NOMO-1 treated with DMSO at 0.1 percent for 48 hours (cell line): ENCODE measurements around the gene TTBK2.
"Not testable (repeated sequence)": the region's sequence is repeated elsewhere in the genome, so short reads cannot be mapped to it uniquely, and the experiment has no call there.

Experiments
- DNase-seq: peaks from one replicate; lab custom pipeline; 2025; ENCODE audit not compliant: unreplicated experiment; lab: John Stamatoyannopoulos, UW

TTBK2 gene

GRCh38 chr15:42766109-42766508, 154.5 kb downstream of the TTBK2 start:
- not testable (repeated sequence) for DNase-seq

GRCh38 chr15:42764154-42764731, 156.3 kb downstream of the TTBK2 start:
- DNase-seq: not testable (repeated sequence)

- not testable (repeated sequence) for DNase-seq
Observed at GRCh38 chr15:42761813-42762212, 158.8 kb downstream of the TTBK2 start.

DNA sequence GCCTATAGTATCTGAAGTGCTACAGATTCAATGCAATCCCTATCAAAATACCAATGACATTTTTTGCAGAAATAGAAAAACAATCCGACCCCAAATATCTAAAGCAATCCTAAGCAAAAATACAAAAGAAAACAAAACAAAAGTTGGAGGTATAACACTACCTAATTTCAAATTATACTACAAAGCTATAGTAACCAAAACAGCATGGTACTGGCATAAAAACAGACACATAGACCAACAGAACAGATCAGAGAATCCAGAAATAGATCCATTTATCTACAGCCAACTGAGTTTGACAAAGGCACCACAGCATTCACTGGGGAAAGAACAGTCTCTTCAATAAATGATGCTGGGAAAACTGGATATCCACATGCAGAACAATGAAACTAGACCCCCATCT, 159.8 kb downstream of the TTBK2 start:
- DNase-seq: no peak

DNA sequence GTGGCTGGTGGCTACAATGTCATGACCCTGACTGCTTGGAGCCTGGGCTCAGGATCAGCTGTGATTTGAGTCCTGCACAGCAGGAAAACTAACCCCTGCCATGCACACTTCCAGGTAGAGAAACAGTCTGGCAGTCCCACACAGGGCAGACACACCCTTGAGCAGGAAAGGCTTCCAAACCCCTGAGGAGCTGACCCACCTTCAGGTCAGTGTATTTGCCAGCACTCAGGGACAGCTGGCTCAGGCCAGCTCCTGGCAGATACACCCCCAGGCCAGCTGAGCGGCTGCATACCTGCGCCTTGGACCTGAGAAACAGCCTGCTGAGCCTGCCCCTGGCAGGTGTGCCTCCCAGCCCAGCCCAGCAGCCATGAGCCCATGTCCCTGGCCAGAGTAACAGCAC, 161.5 kb downstream of the TTBK2 start:
- no peak for DNase-seq

- no peak for DNase-seq
Observed at GRCh38 chr15:42750306-42750705, 170.3 kb downstream of the TTBK2 start.

- no peak for DNase-seq
Observed at GRCh38 chr15:42749266-42749665, 171.3 kb downstream of the TTBK2 start.

DNA sequence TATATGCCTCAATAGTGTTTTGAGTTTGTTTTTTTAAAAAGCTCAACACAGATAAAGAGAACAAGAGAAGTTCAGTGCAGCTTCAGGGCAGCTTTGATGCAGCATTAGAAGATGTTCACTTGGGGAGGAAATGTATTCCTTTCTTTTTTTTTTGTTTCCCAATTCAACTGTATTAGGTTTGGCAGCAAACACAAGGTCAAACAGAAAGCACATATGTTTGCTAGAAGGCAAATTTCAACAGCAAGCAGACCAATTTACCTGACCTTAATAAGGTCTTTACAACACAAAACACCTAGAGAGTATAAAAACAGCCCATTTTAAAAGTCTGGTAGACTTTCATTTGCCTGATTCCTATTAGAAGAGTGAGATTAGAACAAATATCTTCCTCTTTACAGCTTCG, 176.4 kb downstream of the TTBK2 start:
- DNase-seq: no peak

DNA sequence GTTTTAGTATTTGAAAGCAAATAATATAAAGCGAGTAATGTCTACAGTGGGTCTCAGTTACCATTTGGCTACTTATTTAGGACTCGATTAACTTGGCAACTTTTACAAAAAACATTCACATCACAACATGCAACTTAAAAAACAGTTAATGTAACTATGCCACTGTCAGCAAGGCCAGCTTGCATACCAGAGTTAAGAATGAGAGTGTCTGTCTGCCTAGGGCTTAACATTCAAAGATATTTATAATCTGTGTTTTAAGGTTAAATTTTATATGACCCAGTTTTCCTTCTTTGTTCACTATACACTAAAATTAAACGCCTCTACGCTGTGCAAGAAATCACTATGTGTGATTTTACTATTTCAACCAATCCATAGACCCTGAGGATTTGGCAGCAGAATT, 178.4 kb downstream of the TTBK2 start:
- DNase-seq: no peak

DNA sequence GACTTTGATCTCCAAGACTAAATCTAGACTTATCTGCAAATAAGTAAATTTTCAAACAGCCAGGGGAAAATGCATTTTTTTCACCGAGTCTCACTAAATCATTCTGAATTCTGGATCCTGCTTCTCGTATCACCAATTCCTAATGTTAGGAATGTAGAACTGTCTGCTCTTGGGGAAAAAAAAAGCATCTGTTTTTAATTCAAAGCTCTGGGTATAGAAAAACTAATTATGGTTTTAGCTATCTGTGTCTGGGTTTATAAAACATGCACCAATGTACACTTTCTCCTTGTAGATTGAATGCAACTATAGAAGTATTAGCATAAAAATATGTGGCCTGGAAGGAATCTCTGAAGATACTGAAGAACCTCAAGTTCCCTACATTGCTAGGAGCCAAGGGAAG, 178.9 kb downstream of the TTBK2 start:
- DNase-seq: no peak

DNA sequence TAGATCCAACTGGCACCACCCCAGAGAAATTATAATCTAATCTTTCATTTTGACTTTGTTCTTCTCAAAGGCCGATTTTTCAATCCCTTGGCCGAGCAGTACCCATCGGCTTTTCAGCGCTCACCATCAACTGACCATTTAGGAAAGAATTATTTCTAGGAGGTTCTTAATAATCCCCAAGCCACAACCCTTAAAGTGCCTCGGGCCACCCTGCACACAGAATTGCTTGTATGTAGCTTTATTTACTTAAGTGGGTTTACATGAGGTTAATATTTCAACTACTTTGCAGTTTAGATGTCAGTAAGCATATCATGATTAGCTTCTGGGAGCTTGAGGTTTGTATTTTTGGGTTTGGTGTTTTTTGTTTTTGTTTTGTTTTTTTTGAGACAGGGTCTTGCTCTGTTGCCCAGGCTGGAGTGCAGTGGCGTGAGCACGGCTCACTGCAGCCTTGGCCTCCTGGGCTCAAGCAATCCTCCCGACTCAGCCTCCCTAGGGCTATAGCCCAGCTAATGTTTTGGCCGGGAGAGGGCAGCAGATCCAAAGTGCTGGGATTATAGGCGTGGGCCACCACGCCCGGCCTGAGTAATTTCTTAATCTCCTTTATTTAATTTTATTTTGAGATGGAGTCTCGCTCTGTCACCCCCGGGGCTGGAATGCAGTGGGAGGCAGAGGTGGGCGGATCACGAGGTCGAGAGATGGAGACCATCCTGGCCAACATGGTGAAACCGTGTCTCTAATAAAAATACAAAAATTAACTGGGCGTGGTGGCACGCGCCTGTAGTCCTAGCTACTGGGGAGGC, 182.8 kb downstream of the TTBK2 start:
- DNase-seq: peak; percentile 19

- peak; percentile 81 for DNase-seq
Observed at GRCh38 chr15:42736793-42737528, 183.6 kb downstream of the TTBK2 start, which contains the start of gene CDAN1. CDAN1 (minus strand) TSS chr15:42737128; CDS start chr15:42737102, 26 bp downstream.

GRCh38 chr15:42736178-42736792, 184.3 kb downstream of the TTBK2 start:
- no peak for DNase-seq

- DNase-seq: no peak
Observed at GRCh38 chr15:42735382-42736165, 185.0 kb downstream of the TTBK2 start.

GRCh38 chr15:42734076-42734672, 186.4 kb downstream of the TTBK2 start:
- DNase-seq: no peak

GRCh38 chr15:42733027-42733426, 187.6 kb downstream of the TTBK2 start:
- no peak for DNase-seq

DNA sequence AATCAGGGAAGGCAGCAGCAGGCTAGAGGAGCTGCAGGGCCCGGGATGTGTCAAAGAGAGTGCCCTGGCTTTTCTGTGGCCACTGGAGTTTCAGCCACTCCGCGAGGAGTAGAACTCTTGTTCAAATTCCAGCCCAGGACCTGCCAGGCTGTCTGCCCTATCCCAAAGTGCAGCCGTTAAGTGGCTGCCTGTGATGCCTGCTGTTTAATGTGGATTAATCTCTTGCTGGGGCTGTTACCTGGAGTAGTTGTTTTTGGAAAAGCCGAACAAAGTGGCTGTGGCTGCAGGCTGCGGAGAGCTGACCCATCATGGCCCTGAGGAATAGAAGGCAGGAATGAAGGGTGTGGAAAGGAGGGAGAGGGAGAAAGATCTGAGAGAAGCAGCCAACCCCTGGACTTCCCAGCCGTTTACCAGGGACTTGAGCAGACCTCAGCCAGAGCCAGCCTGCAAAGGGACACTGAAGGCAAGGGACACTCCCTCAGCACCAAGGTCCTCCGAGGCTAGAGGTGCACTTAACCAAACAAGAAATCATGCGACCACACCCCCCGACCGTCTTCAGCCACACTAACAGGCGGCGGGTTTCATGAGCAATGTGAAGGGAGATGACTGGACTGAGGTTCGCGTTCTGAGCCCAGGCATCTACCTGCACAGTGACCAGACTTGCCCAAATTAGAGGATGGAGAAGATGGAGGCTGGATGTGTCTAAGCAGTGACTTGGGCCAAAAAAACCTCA, 188.3 kb downstream of the TTBK2 start:
- no peak for DNase-seq

- DNase-seq: no peak
Observed at GRCh38 chr15:42731461-42731860, 189.1 kb downstream of the TTBK2 start.

- no peak for DNase-seq
Observed at GRCh38 chr15:42730536-42730935, 190.0 kb downstream of the TTBK2 start.

DNA sequence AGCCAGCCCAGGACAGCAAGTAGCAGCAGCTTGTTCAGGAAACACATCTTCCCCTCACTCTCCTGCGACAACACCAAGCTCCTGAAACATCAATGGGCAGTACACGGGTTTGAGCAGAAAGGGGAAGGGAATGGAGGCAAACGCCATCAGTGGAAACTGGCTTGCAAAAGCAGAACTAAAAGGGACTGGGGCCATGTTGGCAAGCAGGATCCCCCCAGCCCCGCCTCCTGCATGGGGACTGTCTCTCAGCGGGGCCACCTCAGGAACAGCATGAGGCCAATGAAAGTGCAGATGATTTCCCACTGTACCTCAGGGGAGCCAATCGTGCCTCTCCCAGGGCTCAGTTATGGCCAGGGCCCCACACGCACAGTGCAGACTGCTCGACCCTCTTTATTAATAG, 190.4 kb downstream of the TTBK2 start:
- DNase-seq: no peak
